DND-41 (cell line): ENCODE results near the gene C5.

ENCODE experiments used
- ATAC-seq: fragments of 200-7000 bp; cut with Tn5 transposase; 3 replicates; pipeline ENCODE4 v1.9.1; 2021; ENCODE audit warnings: low read depth; ENCODE audit not compliant: insufficient read depth
- DNase-seq: peaks from one replicate; pipeline ENCODE4 v3.0.0-alpha.2; 2020
- H2AFZ ChIP-seq: 2 replicates; pipeline ENCODE4 v1.6.0; 2012; ENCODE audit warnings: low read depth, low read length
- H3K27ac ChIP-seq: 2 replicates; pipeline ENCODE4 v1.5.1; 2012; ENCODE audit warnings: low read length, inconsistent platforms
- H3K27me3 ChIP-seq: fragments of 200-600 bp; sonication (generic); 2 replicates; pipeline ENCODE4 v1.6.0; 2012; ENCODE audit warnings: low read length, mild to moderate bottlenecking, inconsistent platforms; ENCODE audit not compliant: insufficient read depth, poor library complexity
- H3K36me3 ChIP-seq: 2 replicates; pipeline ENCODE4 v1.5.1; 2012; ENCODE audit warnings: low read length, inconsistent platforms; ENCODE audit not compliant: insufficient read depth
- H3K4me1 ChIP-seq: 2 replicates; pipeline ENCODE4 v1.5.1; 2012; ENCODE audit warnings: mild to moderate bottlenecking, low read length; ENCODE audit not compliant: insufficient read depth
- H3K4me2 ChIP-seq: 2 replicates; pipeline ENCODE4 v1.6.0; 2012; ENCODE audit warnings: mild to moderate bottlenecking, moderate library complexity, low read length, inconsistent platforms; ENCODE audit not compliant: insufficient read depth
- H3K4me3 ChIP-seq, 2 experiments: fragments of 200-600 bp in 1 of 2; shearing (Covaris generic) in 1 of 2; 2 replicates each; pipeline ENCODE4 v1.5.1; 2012 to 2016; ENCODE audit warnings: inconsistent platforms in 2 of 2, low read length in 2 of 2, mild to moderate bottlenecking in 2 of 2, low read depth in 1 of 2, moderate library complexity in 1 of 2
- H3K79me2 ChIP-seq: 2 replicates; pipeline ENCODE4 v1.6.0; 2012; ENCODE audit warnings: low read length, inconsistent platforms; ENCODE audit not compliant: insufficient read depth
- H3K9ac ChIP-seq: 2 replicates; pipeline ENCODE4 v1.6.0; 2012; ENCODE audit warnings: low read depth, mild to moderate bottlenecking, inconsistent platforms, low read length, moderate library complexity
- H3K9me3 ChIP-seq: 2 replicates; pipeline ENCODE4 v1.5.1; 2012; ENCODE audit warnings: low read length, moderate library complexity, mild to moderate bottlenecking, inconsistent platforms; ENCODE audit not compliant: insufficient read depth, severe bottlenecking
- H4K20me1 ChIP-seq: 2 replicates; pipeline ENCODE4 v1.6.0; 2012; ENCODE audit warnings: low read length; ENCODE audit not compliant: insufficient read depth
- CTCF ChIP-seq: IDR thresholded peaks from 2 replicates; pipeline ENCODE4 v1.5.1; 2012; ENCODE audit warnings: borderline replicate concordance, low read length, moderate library complexity, mild to moderate bottlenecking; ENCODE audit not compliant: poor library complexity, severe bottlenecking; ENCODE audit errors: extremely low read depth
- EZH2 ChIP-seq: IDR thresholded peaks from 3 replicates; pipeline ENCODE4 v1.6.1; 2012; ENCODE audit warnings: borderline replicate concordance, low read depth, mild to moderate bottlenecking, moderate library complexity, low read length, inconsistent platforms; ENCODE audit not compliant: severe bottlenecking

C5 gene

DNA sequence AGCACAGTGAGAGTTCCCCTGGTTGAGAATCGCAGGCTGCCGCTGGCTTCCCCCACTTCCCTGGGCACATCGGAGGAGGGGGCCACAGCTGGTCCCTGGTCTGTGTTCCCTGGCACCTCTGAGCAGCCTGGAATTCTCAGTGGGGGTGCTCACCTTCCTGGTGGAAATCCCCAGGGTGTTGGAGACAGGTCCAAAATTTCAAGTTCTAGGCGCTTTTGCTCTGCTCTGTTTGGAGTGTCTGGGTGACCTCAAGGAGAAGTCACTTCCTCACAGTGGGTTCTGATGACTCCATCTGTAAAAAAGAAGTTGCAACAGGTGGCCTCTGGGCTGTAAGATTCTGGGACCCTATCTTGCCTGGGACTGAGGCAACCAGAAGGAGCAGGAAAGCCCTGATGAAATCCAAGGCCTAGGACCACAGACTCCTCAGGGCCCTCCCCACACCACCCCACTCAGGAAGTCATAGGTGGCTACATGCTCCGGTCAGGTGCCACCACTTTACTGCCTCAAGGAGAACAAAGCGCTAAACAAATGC, 123.6 kb downstream of the C5 start, which contains the start of gene TRAF1:
Gene TRAF1, minus strand, starts transcription at position 400 of the 532 bp plus-strand sequence. CDS start 721 bp downstream, outside the sequence.
- Histone ChIP-seq H3K27me3 (no peaks in the 10 kb centered on the region), H3K36me3 (no peaks in the 10 kb centered on the region), H3K9me3 (no peaks in the 10 kb centered on the region), H3K27ac (peak within 1 kb of the TSS; percentile 36; the same call in 1 of the 2 replicates), H2AFZ (no peak within 1 kb of the TSS), H3K4me3 (no peak within 1 kb of the TSS), H3K4me1 (peaks cover 39% of the 10 kb centered on the region), H4K20me1 (no peaks in the 10 kb centered on the region), H3K79me2 (no peaks in the 10 kb centered on the region), H3K9ac (no peak within 1 kb of the TSS; the same call in 1 of the 2 replicates), H3K4me2 (no peak within 1 kb of the TSS)
- DNase-seq (no peak), ATAC-seq (0 out of 3 replicates have a peak, but pooled peaks have one; percentile 15)
- no peak for TF ChIP-seq CTCF
- TF ChIP-seq EZH2 = no peak

DNA sequence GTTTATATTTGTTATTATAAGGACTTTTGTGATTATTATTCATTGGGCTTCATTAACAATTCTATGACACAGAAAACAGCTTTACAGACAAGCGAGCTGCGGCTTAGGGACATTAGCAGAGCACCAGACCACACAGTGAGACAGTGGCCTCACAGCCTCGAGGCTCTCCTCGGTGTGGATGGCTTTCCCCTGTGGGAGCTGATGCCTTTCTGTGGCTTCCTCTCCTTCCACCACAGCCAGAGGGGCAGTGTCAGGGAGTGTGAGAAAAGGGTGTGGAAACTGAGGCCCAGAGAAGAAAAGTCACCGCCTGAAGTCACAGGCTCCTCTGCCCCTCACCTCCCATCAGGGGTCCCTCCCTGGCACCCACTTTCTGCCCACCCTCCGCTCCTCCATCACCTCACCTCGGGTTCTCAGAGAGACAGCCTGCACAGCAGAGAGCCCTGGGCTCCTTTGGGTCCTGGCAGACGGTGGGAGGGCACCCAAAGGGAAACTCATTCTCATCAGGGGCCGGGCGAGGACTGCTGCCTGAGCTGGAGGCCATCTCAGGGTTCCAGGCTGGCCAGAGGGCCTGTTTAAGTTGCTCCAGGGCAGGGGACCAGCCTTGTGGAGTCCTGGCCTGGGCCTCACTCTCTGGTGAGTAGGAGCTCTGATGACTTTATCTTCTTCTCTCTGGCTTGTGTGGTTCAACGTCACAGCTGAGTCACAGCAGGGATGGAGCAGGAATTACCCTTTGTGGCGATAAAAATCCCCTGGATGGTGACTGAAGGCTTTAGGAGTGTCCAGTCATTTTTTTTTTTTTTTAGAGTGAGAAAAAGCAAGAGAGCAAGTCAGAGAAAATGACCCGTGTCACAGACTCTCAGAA, 124.3 kb downstream of the C5 start:
- TF ChIP-seq CTCF (no peak), EZH2 (no peak)
- Histone ChIP-seq H3K4me2 (no peak overlapping the region), H3K9ac (no peak overlapping the region; the same call in 1 of the 2 replicates), H3K4me3 (no peak overlapping the region), H3K36me3 (no peaks in the 10 kb centered on the region), H3K27ac (no peak overlapping the region; the same call in 1 of the 2 replicates), H3K9me3 (no peaks in the 10 kb centered on the region), H3K27me3 (no peaks in the 10 kb centered on the region), H3K4me1 (peaks cover 32% of the 10 kb centered on the region), H4K20me1 (no peaks in the 10 kb centered on the region), H3K79me2 (no peaks in the 10 kb centered on the region), H2AFZ (no peak overlapping the region)
- ATAC-seq = no peak
- no peak for DNase-seq

DNA sequence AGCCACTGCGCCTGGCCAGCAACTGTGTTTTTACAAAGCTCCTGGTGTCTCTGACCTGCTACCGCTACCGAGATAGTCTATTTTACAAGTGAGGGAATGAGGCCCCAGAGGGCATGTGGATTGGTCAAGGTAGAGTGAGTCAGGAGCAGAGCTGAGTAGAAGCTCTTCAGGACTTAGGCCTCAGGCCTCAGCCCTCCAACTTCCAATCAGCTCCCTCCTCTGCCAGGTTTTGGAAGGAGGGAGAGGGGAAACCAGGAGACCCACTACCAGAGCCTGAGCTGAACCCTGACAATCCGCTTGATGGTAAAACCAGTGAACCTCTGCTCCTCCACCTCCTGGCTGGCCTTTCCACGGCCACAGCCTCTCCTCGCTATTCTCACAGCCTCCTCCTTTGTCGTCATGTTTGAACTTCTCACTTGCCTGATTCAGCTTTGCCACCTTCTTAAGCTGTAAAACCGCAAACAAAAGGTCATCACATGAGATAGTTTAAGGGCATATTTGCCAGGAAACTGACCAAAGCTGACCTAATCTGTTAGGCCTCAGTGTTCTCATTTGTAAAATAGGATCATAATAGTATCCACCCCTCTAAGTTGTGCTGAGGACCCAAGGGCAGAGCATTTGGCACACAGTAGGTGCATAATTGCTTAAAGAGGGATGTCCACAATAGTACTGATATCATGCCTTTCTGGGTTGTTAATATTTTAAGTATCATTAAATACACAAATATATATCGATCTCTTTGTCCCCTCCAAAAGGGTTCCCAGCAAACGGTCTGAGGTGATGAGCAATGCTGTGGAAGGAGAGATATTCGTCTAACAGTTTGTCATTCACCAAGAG, 125.2 kb downstream of the C5 start:
- Histone ChIP-seq H3K79me2 (no peaks in the 10 kb centered on the region), H4K20me1 (no peaks in the 10 kb centered on the region), H2AFZ (no peak overlapping the region), H3K27me3 (no peaks in the 10 kb centered on the region), H3K27ac (no peak overlapping the region), H3K4me3 (no peak overlapping the region), H3K36me3 (no peaks in the 10 kb centered on the region), H3K4me1 (peaks cover 24% of the 10 kb centered on the region), H3K4me2 (no peak overlapping the region), H3K9me3 (no peaks in the 10 kb centered on the region), H3K9ac (no peak overlapping the region)
- ATAC-seq (no peak), DNase-seq (no peak)
- TF ChIP-seq EZH2 (no peak), CTCF (no peak)
